ENCODE results near the gene PNPLA2.

GRCh38 chr11:824942-825341 is 6.2 kb downstream of the PNPLA2 start:
- TF ChIP-seq CTCF (IDR thresholded peaks at IDR 0.05) (no peak), EZH2phosphoT487 (IDR thresholded peaks at IDR 0.05) (no peak)
